HFFc6 (cell line): Measurements from ENCODE around the gene OR1N1. TPM values are rescaled to one million over a fixed set of nuclear protein-coding genes. Genes with fewer than 3 reads are reported as not detected.
"Not testable (repeated sequence)": the region's sequence is repeated elsewhere in the genome, so short reads cannot be mapped to it uniquely, and the experiment has no call there.

Experiments
- DNase-seq: peaks from one replicate; pipeline ENCODE4 v3.0.0-alpha.2; 2018
- H3K27ac Mint-ChIP-seq: 2 replicates; pipeline ENCODE4 v1.8.0; 2020; ENCODE audit warnings: mild to moderate bottlenecking, mixed read lengths
- H3K27me3 Mint-ChIP-seq: 2 replicates; pipeline ENCODE4 v1.8.0; 2021; ENCODE audit warnings: mild to moderate bottlenecking, moderate library complexity, mixed read lengths; ENCODE audit not compliant: insufficient read depth
- H3K36me3 Mint-ChIP-seq: 2 replicates; pipeline ENCODE4 v1.8.0; 2021; ENCODE audit warnings: low read depth, mixed read lengths
- H3K4me1 Mint-ChIP-seq: 2 replicates; pipeline ENCODE4 v1.8.0; 2020; ENCODE audit warnings: low read depth, mixed read lengths
- H3K4me3 Mint-ChIP-seq: 2 replicates; pipeline ENCODE4 v1.8.0; 2020; ENCODE audit warnings: mild to moderate bottlenecking, moderate library complexity, mixed read lengths
- H3K9me3 Mint-ChIP-seq: 2 replicates; pipeline ENCODE4 v1.8.0; 2020; ENCODE audit warnings: mild to moderate bottlenecking, mixed read lengths
- total RNA-seq, 6 experiments: library from RNA; stranded (reverse); fragmentation: NEBNext Ultra II Directional; extraction: Animal tissue kit (Norgen Biotek cat#: 25700); gene quantifications; 2 replicates in 1 of 6; 3 replicates in 5 of 6; pipeline ENCODE4 v1.2.3, GENCODE V29; 2021
- TF ChIP-seq, protein P1 (sequence below): fragments of 200-600 bp; sonication (generic); IDR thresholded peaks from 2 replicates; pipeline ENCODE4 v1.5.0; 2021; ENCODE audit warnings: antibody characterized with exemption, mild to moderate bottlenecking

The OR1N1 gene
- total RNA-seq, 6 experiments from 2014 or later: not detected

DNA sequence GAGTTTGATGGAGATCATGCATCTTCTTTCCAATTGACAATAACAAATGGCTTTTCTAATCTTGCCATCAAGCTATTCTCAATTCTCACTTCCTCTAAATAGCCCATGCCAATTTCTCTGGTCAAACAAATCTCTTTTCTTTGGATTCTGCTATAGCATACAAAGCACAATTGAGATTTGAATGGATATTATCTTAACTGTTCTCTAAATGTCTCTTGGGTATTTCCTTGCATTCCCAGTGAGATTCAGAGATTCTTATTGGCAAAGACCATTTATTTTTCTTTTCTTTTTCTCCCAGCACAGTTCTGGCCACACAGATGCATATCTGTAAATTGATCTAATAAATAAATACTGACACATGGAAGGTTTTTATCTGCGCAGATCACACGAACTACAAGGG, 25.7 kb upstream of the OR1N1 start, which contains the start of gene OR1N2:
Gene OR1N2 (plus strand): TSS at position 301 of the 400 bp plus-strand sequence. CDS start 100 bp downstream, outside the sequence.
- Mint-ChIP-seq H3K27me3 (peaks cover 6% of the 10 kb centered on the region), H3K36me3 (no peaks in the 10 kb centered on the region), H3K9me3 (no peaks in the 10 kb centered on the region), H3K4me1 (no peaks in the 10 kb centered on the region), H3K4me3 (no peak within 1 kb of the TSS), H3K27ac (no peak within 1 kb of the TSS)
- no peak for DNase-seq
- TF ChIP-seq, protein P1, sequence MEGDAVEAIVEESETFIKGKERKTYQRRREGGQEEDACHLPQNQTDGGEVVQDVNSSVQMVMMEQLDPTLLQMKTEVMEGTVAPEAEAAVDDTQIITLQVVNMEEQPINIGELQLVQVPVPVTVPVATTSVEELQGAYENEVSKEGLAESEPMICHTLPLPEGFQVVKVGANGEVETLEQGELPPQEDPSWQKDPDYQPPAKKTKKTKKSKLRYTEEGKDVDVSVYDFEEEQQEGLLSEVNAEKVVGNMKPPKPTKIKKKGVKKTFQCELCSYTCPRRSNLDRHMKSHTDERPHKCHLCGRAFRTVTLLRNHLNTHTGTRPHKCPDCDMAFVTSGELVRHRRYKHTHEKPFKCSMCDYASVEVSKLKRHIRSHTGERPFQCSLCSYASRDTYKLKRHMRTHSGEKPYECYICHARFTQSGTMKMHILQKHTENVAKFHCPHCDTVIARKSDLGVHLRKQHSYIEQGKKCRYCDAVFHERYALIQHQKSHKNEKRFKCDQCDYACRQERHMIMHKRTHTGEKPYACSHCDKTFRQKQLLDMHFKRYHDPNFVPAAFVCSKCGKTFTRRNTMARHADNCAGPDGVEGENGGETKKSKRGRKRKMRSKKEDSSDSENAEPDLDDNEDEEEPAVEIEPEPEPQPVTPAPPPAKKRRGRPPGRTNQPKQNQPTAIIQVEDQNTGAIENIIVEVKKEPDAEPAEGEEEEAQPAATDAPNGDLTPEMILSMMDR: no peak

DNA sequence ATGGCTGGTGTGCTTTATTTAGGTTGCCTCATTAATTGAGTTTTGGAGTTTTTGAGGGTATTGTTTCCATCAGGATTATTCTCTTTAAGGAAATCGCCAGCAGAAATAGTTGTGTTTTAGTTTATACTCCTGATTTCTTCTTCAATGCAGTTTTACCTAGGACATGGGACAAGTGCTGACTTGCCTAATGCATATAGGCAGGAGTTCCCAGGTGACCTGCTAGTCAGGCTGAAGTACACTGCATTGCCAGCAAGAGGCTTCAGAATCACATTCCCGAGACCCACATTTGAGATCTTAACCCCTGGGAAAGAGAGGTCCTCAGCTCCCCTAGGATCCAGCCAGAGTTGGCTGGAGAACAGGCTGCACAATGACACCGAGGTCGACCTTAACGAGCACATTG, 24.3 kb upstream of the OR1N1 start:
- no peak for DNase-seq
- Mint-ChIP-seq H3K4me3 (no peak overlapping the region), H3K27me3 (peaks cover 6% of the 10 kb centered on the region), H3K9me3 (no peaks in the 10 kb centered on the region), H3K36me3 (no peaks in the 10 kb centered on the region), H3K4me1 (no peaks in the 10 kb centered on the region), H3K27ac (no peak overlapping the region)
- TF ChIP-seq, protein P1: no peak

DNA sequence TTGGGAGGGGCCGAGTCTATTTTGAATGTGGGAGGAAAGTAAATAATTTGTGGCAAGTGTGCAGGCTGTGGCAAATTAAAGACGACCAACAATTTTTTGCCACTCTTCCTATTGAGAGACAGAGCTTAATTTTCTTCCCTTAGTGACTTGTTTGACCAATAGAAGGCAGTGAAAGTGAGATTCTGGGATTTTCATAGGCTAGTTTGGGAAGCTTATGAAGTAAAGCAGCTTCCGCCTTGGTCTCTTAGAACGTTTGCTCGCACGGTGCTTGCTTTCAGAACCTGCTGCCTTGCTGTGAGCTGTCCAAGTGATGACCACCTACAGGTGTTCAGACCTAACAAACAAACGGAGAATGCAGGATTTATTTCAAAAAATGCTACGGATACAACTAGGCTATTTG, 19.1 kb upstream of the OR1N1 start:
- H3K9me3 Mint-ChIP-seq: no peaks in the 10 kb centered on the region
- DNase-seq: no peak
- no peaks in the 10 kb centered on the region for H3K27me3 Mint-ChIP-seq
- TF ChIP-seq, protein P1: no peak
- H3K27ac Mint-ChIP-seq: no peak overlapping the region
- no peaks in the 10 kb centered on the region for H3K36me3 Mint-ChIP-seq
- peak overlapping the region; percentile 31; the same call in 1 of the 2 replicates for H3K4me3 Mint-ChIP-seq
- H3K4me1 Mint-ChIP-seq: no peaks in the 10 kb centered on the region

DNA sequence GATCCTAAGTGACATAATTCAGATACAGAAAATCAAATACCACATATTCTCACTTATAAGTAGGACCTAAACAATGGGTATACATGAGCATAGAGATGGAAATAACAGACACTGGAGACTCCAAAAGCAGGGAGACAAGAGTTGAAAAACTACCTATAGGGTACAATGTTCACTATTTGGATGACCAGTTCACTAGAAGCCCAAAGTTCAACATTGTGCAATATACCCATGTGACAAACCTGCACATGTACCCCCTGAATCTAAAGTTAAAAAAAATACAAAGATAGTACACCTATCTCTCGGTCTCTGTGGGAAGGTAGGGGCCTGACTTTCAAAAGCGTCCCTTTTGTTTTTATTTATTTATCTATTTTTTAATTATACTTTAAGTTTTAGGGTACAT, 11.7 kb upstream of the OR1N1 start:
- DNase-seq: no peak
- H3K27me3 Mint-ChIP-seq: peaks cover 16% of the 10 kb centered on the region
- H3K4me3 Mint-ChIP-seq: no peak overlapping the region
- TF ChIP-seq, protein P1: no peak
- no peaks in the 10 kb centered on the region for H3K9me3 Mint-ChIP-seq
- 0 out of 2 replicates have a peak, but pooled peaks cover 5% of the 10 kb centered on the region for H3K4me1 Mint-ChIP-seq
- no peaks in the 10 kb centered on the region for H3K36me3 Mint-ChIP-seq
- H3K27ac Mint-ChIP-seq: no peak overlapping the region

DNA sequence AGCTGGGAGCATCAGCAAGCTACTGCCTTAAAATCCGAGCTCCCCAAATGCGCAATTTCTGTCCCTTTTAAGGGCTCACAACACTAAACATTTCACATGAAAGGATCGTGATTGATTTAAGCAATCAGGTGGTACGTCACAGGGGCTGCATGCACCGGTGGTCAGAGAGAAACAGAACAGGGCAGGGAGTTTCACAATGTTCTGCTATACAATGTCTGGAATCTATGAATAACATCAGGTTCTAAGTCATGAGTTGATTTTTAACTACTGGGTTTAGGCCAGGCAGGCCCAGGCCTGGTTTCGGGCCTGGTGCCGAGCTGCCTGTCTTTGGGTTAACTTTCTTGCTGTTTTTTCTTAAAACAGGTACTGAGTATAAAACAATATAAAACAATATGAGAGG, 10.0 kb upstream of the OR1N1 start:
- not testable (repeated sequence) for H3K27ac Mint-ChIP-seq, H3K4me1 Mint-ChIP-seq, H3K4me3 Mint-ChIP-seq, H3K36me3 Mint-ChIP-seq, H3K9me3 Mint-ChIP-seq, DNase-seq
- H3K27me3 Mint-ChIP-seq: peaks cover 27% of the 10 kb centered on the region

DNA sequence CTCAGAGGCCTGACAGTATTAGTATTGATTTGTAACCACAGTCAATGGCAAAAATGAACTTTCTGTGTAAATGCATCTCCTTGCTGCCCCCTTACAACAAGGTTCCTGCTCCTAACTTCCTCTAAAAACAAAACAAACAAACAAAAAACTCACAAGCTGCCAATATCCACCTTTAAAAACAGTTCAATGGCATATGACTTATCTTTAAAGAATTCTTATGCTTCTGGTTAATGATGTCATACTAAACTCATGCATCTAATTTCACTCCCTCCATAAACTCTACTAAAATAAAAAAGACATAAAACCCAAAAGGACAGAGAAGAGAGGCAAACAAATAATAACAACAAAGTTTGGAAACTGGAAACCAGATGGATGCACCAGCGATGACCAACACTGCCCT, 9.0 kb upstream of the OR1N1 start:
- Mint-ChIP-seq H3K36me3 (no peaks in the 10 kb centered on the region), H3K9me3 (no peaks in the 10 kb centered on the region), H3K27ac (no peak overlapping the region), H3K27me3 (peaks cover 29% of the 10 kb centered on the region), H3K4me3 (no peak overlapping the region), H3K4me1 (0 out of 2 replicates have a peak, but pooled peaks cover 5% of the 10 kb centered on the region)
- TF ChIP-seq, protein P1: no peak
- no peak for DNase-seq

DNA sequence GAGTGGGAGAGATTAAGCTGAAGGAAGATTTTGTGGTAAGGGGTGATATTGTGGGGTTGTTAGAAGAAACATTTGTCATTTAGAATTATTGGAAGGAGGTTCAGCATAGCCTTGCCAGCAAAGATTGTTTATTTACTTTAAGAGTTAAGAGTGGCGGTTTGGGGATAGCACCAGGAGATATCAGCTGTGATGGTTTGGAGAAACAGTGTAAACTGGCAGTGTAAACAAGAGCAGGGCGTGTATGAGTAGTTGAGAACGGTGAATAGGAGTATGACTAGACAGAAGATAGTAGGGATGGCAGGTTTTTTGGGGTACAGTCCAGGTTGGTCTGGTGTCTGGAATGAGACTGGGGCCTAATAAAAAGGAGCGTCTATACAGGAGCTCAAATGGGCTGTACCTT, 4.1 kb upstream of the OR1N1 start:
- not testable (repeated sequence) for H3K4me3 Mint-ChIP-seq, H3K36me3 Mint-ChIP-seq, H3K9me3 Mint-ChIP-seq, H3K27ac Mint-ChIP-seq, H3K4me1 Mint-ChIP-seq, DNase-seq
- H3K27me3 Mint-ChIP-seq: peaks cover 40% of the 10 kb centered on the region
